ENCODE data around the gene TTLL10.

GRCh38 chr1:1155258-1155657 lies 18.4 kb upstream of the TTLL10 start:
- no peak for TF ChIP-seq CHD2 (IDR thresholded peaks at IDR 0.05; ENCODE audit: low read length)
- no peak for TF ChIP-seq EP300 (IDR thresholded peaks at IDR 0.05; ENCODE audit: borderline replicate concordance in 1 of 2, low read depth in 2 of 2, low read length in 2 of 2)
- no peak for TF ChIP-seq POLR2A (IDR thresholded peaks at IDR 0.05; ENCODE audit: control extremely low read depth in 1 of 2, low read depth in 2 of 2, low read length in 2 of 2)
- TF ChIP-seq EGR1 (IDR thresholded peaks at IDR 0.05; ENCODE audit: borderline replicate concordance, low read depth, low read length) = no peak
- TF ChIP-seq ATF2 (IDR thresholded peaks at IDR 0.05; ENCODE audit: low read length) = no peak
- TF ChIP-seq CTCF (IDR thresholded peaks at IDR 0.05; ENCODE audit: control extremely low read depth in 1 of 3, insufficient read depth in 1 of 3, low read depth in 1 of 3, low read length in 3 of 3) = no peak
- TF ChIP-seq EZH2 (IDR thresholded peaks at IDR 0.05; ENCODE audit: low read depth, low read length, severe bottlenecking) = no peak
- TF ChIP-seq ZNF274 (IDR thresholded peaks at IDR 0.05; ENCODE audit: borderline replicate concordance, extremely low read depth, low read length) = no peak

All from H1 (cell line).